Upper lobe of left lung (tissue), 4 donors: ENCODE measurements around the gene DMRTA2.

Experiments used
- CTCF ChIP-seq, 6 experiments: fragments of 450-650 bp in 4 of 6; fragments of 200-600 bp in 2 of 6; sonication (generic) in 2 of 6; IDR thresholded peaks; one replicate each; pipeline ENCODE4 v1.5.1; 2016 to 2019; ENCODE audit warnings: antibody characterized with exemption in 6 of 6
- POLR2A ChIP-seq, 4 donors: fragments of 450-650 bp; IDR thresholded peaks; one replicate each; pipeline ENCODE4 v1.5.1; 2016 to 2017; ENCODE audit warnings: antibody characterized with exemption in 4 of 4, mild to moderate bottlenecking in 2 of 4

DNA sequence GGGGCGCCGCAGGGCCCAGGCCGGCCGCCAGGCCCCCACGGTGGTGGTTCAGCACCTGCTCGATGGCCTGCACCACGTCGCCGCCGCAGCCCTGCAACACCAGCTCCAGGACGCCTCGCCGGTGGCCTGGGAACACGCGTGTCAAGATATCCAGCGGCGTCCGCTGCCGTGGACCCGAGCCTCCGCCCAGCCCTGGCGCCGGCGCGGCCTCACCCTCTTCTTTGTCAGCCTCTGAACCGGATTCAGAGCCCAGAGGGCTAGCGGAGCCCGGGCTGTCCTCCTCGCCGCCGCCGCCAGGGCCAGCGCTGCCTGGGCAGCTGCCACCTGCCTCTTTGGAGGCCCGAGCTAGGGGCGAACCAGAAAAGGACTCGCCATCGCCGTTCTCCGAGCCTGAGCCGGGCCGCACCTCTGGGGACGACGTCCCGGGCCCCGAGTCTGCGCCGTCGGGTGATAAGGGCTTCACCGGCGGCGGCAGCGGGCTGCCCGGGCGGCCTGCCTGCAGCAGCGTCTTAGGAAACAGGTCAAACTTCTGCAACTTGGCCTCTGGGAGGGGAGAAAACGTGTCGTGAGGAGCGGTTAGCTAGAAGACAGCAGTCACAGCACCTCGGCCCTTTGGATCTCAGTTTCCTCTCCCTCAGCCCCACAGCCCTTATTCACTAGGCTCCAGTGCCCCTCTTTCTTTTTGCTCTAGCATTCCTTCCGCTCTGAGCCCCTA is 3.9 kb downstream of the DMRTA2 start:
- TF ChIP-seq CTCF (IDR thresholded peaks at IDR 0.05): peak in 1 of 6 experiments; percentile 22
- no peak for TF ChIP-seq POLR2A (IDR thresholded peaks at IDR 0.05)
